Thyroid gland (tissue), 4 donors: ENCODE measurements around the gene ANKRD29.
"Not testable (repeated sequence)": the region's sequence is repeated elsewhere in the genome, so short reads cannot be mapped to it uniquely, and the experiment has no call there.

Experiments used
- CTCF ChIP-seq, 6 experiments: fragments of 200-600 bp in 3 of 6; fragments of 450-650 bp in 3 of 6; sonication (generic) in 3 of 6; IDR thresholded peaks; one replicate each; pipeline ENCODE4 v1.5.1; 2016 to 2019; ENCODE audit warnings: antibody characterized with exemption in 6 of 6, mild to moderate bottlenecking in 2 of 6, inconsistent platforms in 1 of 6, moderate library complexity in 1 of 6
- POLR2A ChIP-seq, 2 donors: fragments of 450-650 bp; IDR thresholded peaks; one replicate each; pipeline ENCODE4 v1.6.1; 2017; ENCODE audit warnings: antibody characterized with exemption in 2 of 2, mild to moderate bottlenecking in 2 of 2, moderate library complexity in 1 of 2

- not testable (repeated sequence) for TF ChIP-seq POLR2A, CTCF (IDR thresholded peaks at IDR 0.05)
These were observed 49.6 kb downstream of the ANKRD29 start for GRCh38 chr18:23613091-23613475.
